Bronchial epithelial cell (primary cell): ENCODE results near the gene ATP6V1F. TPM values are rescaled to one million over a fixed set of nuclear protein-coding genes. Genes with fewer than 3 reads are reported as not detected.

Experiments
- DNase-seq: peaks from one replicate; pipeline ENCODE4 v3.0.0-alpha.2; 2010; ENCODE audit warnings: low read depth
- FAIRE-seq: peaks from 2 replicates; lab custom pipeline; 2011; peaks lifted over from hg19 to GRCh38; lab: Jason Lieb, UNC
- H3K27me3 ChIP-seq: 2 replicates; pipeline ENCODE4 v1.5.1; 2011; ENCODE audit warnings: low read length; ENCODE audit not compliant: control insufficient read depth, insufficient read depth
- H3K36me3 ChIP-seq: 2 replicates; pipeline ENCODE4 v1.5.1; 2011; ENCODE audit warnings: low read length; ENCODE audit not compliant: control insufficient read depth, insufficient read depth
- H3K4me3 ChIP-seq: 2 replicates; pipeline ENCODE4 v1.5.1; 2011; ENCODE audit warnings: mild to moderate bottlenecking, low read depth, low read length, control low read depth
- CTCF ChIP-seq: IDR thresholded peaks from 2 replicates; pipeline ENCODE4 v1.5.1; 2011; ENCODE audit warnings: mild to moderate bottlenecking, moderate library complexity, low read length, control low read depth, inconsistent platforms; ENCODE audit not compliant: insufficient read depth, severe bottlenecking
- total RNA-seq: library from RNA; depleted of rRNA; stranded (reverse); fragments of >200 nt; gene quantifications from 2 replicates; pipeline ENCODE4 v1.2.1, GENCODE V29; 2014

The ATP6V1F gene
- total RNA-seq, 1 donor from 2014 or later, result 108 TPM

GRCh38 chr7:128889121-128889520, 26.5 kb downstream of the ATP6V1F start:
- TF ChIP-seq CTCF, result no peak
- DNase-seq, result peak; percentile 76
- no peak for FAIRE-seq
- Histone ChIP-seq H3K4me3 (no peak overlapping the region), H3K36me3 (no peaks in the 10 kb centered on the region), H3K27me3 (no peaks in the 10 kb centered on the region)

- DNase-seq (no peak), FAIRE-seq (no peak)
- H3K4me3 ChIP-seq, result peak overlapping the region; percentile 51
- TF ChIP-seq CTCF, result no peak
- no peaks in the 10 kb centered on the region for H3K27me3 ChIP-seq
- no peaks in the 10 kb centered on the region for H3K36me3 ChIP-seq
Observed at GRCh38 chr7:128890306-128891109, 27.9 kb downstream of the ATP6V1F start.

GRCh38 chr7:128891110-128891941, 28.7 kb downstream of the ATP6V1F start:
- TF ChIP-seq CTCF, result no peak
- peak overlapping the region; percentile 51 for H3K4me3 ChIP-seq
- no peak for DNase-seq
- H3K27me3 ChIP-seq, result no peaks in the 10 kb centered on the region
- H3K36me3 ChIP-seq, result no peaks in the 10 kb centered on the region
- FAIRE-seq, result no peak

- Histone ChIP-seq H3K4me3 (peak overlapping the region; percentile 51), H3K36me3 (no peaks in the 10 kb centered on the region), H3K27me3 (no peaks in the 10 kb centered on the region)
- TF ChIP-seq CTCF, result no peak
- no peak for DNase-seq
- no peak for FAIRE-seq
Observed at GRCh38 chr7:128891942-128892269, 29.2 kb downstream of the ATP6V1F start.

GRCh38 chr7:128892521-128893250, 30.0 kb downstream of the ATP6V1F start:
- DNase-seq, result no peak

More at GRCh38 chr7:128892521-128893250, 30.0 kb downstream of the ATP6V1F start:
- FAIRE-seq, result no peak
- TF ChIP-seq CTCF, result no peak
- no peaks in the 10 kb centered on the region for H3K36me3 ChIP-seq
- no peaks in the 10 kb centered on the region for H3K27me3 ChIP-seq
- no peak overlapping the region for H3K4me3 ChIP-seq
